Tibial nerve (tissue), 4 donors: Measurements from ENCODE around the gene NEK11. TPM values are rescaled to one million over a fixed set of nuclear protein-coding genes. Genes with fewer than 3 reads are reported as not detected.

Experiments
- DNase-seq, 2 donors: peaks; one replicate each; pipeline ENCODE4 v3.0.0-alpha.2; 2019; ENCODE audit warnings: low spot score in 2 of 2
- H3K27ac ChIP-seq, 4 donors: fragments of 200-600 bp; sonication (generic) in 3 of 4; one replicate each; pipeline ENCODE4 v1.5.1; 2017 to 2019; ENCODE audit warnings: mild to moderate bottlenecking in 1 of 4
- H3K27me3 ChIP-seq, 2 donors: fragments of 200-600 bp; sonication (generic) in 1 of 2; one replicate each; pipeline versions ENCODE4 v1.5.1 to v1.6.0; 2017 to 2019
- H3K36me3 ChIP-seq, 3 donors: fragments of 200-600 bp; sonication (generic); one replicate each; pipeline ENCODE4 v1.5.1; 2018 to 2019
- H3K4me1 ChIP-seq, 4 donors: fragments of 200-600 bp; sonication (generic) in 3 of 4; one replicate each; pipeline ENCODE4 v1.5.1; 2017 to 2019
- H3K4me3 ChIP-seq, 4 donors: fragments of 200-600 bp; sonication (generic) in 3 of 4; one replicate each; pipeline ENCODE4 v1.5.1; 2017 to 2019; ENCODE audit warnings: mild to moderate bottlenecking in 1 of 4, moderate library complexity in 1 of 4
- H3K9me3 ChIP-seq, 4 donors: fragments of 200-600 bp; sonication (generic) in 3 of 4; one replicate each; pipeline ENCODE4 v1.5.1; 2017 to 2019
- CTCF ChIP-seq, 5 experiments: fragments of 200-600 bp in 3 of 5; fragments of 450-650 bp in 2 of 5; sonication (generic) in 3 of 5; IDR thresholded peaks; one replicate each; pipeline ENCODE4 v1.5.1; 2016 to 2019; ENCODE audit warnings: antibody characterized with exemption in 5 of 5, mild to moderate bottlenecking in 3 of 5, moderate library complexity in 2 of 5
- EP300 ChIP-seq, 2 donors: sonication (generic); formaldehyde crosslinking; IDR thresholded peaks; one replicate each; pipeline ENCODE4 v1.6.1; 2017; ENCODE audit warnings: antibody characterized with exemption in 2 of 2, mild to moderate bottlenecking in 1 of 2
- POLR2A ChIP-seq, 2 donors: fragments of 450-650 bp; IDR thresholded peaks; one replicate each; pipeline ENCODE4 v1.6.1; 2017; ENCODE audit warnings: antibody characterized with exemption in 2 of 2, mild to moderate bottlenecking in 2 of 2, moderate library complexity in 2 of 2
- WGBS, 2 donors: methylation state at CpG; one replicate each; pipeline ENCODE4 v1.1.5; 2018; 5-methylcytosine and 5-hydroxymethylcytosine counted together
- total RNA-seq, 4 donors: library from RNA; depleted of rRNA; stranded (reverse); fragments of >200 nt; gene quantifications; one replicate each; pipeline ENCODE4 v1.1.0, GENCODE V29; 2016

The NEK11 gene
- total RNA-seq, 4 donors from 2014 or later, result 7.0 to 32.8 (median 15.3) TPM

GRCh38 chr3:131238496-131238895 is 211.8 kb downstream of the NEK11 start:
- no peak for DNase-seq
- no peaks in the 10 kb centered on the region for H3K4me1 ChIP-seq
- no peaks in the 10 kb centered on the region for H3K36me3 ChIP-seq
- H3K4me3 ChIP-seq, result no peak overlapping the region
- no peak overlapping the region for H3K27ac ChIP-seq
- H3K27me3 ChIP-seq, result no peaks in the 10 kb centered on the region
- H3K9me3 ChIP-seq, result no peaks in the 10 kb centered on the region
- WGBS, 2 donors, result 71 to 93% methylated on average over 2 of the region's 2 CpGs
- TF ChIP-seq EP300 (IDR thresholded peaks at IDR 0.05) (no peak), CTCF (IDR thresholded peaks at IDR 0.05) (no peak), POLR2A (IDR thresholded peaks at IDR 0.05) (no peak)

- H3K36me3 ChIP-seq, result peaks cover 0 to 3% (median 0%) of the 10 kb centered on the region in 3 donors
- H3K4me1 ChIP-seq, result no peaks in the 10 kb centered on the region
- no peak overlapping the region for H3K4me3 ChIP-seq
- no peak for DNase-seq
- H3K27ac ChIP-seq, result no peak overlapping the region
- TF ChIP-seq POLR2A (IDR thresholded peaks at IDR 0.05) (no peak), EP300 (IDR thresholded peaks at IDR 0.05) (no peak), CTCF (IDR thresholded peaks at IDR 0.05) (no peak)
- H3K27me3 ChIP-seq, result no peaks in the 10 kb centered on the region
- H3K9me3 ChIP-seq, result no peaks in the 10 kb centered on the region
- 88 to 89% methylated on average over 3 of the region's 3 CpGs for WGBS, 2 donors
Measured at GRCh38 chr3:131239267-131239666, 212.6 kb downstream of the NEK11 start.

GRCh38 chr3:131242201-131242600 is 215.5 kb downstream of the NEK11 start:
- Histone ChIP-seq H3K36me3 (peaks cover 0 to 8% (median 0%) of the 10 kb centered on the region in 3 donors), H3K4me1 (no peaks in the 10 kb centered on the region), H3K9me3 (no peaks in the 10 kb centered on the region), H3K27ac (peak overlapping the region in 2 of 4 donors; percentile 43 to 71), H3K27me3 (no peaks in the 10 kb centered on the region), H3K4me3 (no peak overlapping the region)
- TF ChIP-seq POLR2A (IDR thresholded peaks at IDR 0.05), result no peak
- peak in 3 of 5 experiments; percentile 28 to 42 (median 40) for TF ChIP-seq CTCF (IDR thresholded peaks at IDR 0.05)
- TF ChIP-seq EP300 (IDR thresholded peaks at IDR 0.05), result no peak
- no peak for DNase-seq
- WGBS, 2 donors, result 38 to 41% methylated on average over 3 of the region's 3 CpGs

GRCh38 chr3:131250466-131250865 is 223.8 kb downstream of the NEK11 start:
- H3K4me3 ChIP-seq, result no peak overlapping the region
- 93 to 97% methylated on average over 2 of the region's 2 CpGs for WGBS, 2 donors
- H3K27ac ChIP-seq, result no peak overlapping the region
- H3K9me3 ChIP-seq, result peaks cover 0 to 5% (median 0%) of the 10 kb centered on the region in 4 donors
- DNase-seq, result no peak
- peaks cover 0 to 10% (median 0%) of the 10 kb centered on the region in 3 donors for H3K36me3 ChIP-seq
- H3K4me1 ChIP-seq, result no peaks in the 10 kb centered on the region
- TF ChIP-seq CTCF (IDR thresholded peaks at IDR 0.05) (no peak), POLR2A (IDR thresholded peaks at IDR 0.05) (no peak), EP300 (IDR thresholded peaks at IDR 0.05) (no peak)
- H3K27me3 ChIP-seq, result no peaks in the 10 kb centered on the region

GRCh38 chr3:131260525-131260924 is 233.8 kb downstream of the NEK11 start:
- Histone ChIP-seq H3K4me1 (no peaks in the 10 kb centered on the region), H3K27me3 (no peaks in the 10 kb centered on the region), H3K4me3 (no peak overlapping the region), H3K27ac (no peak overlapping the region), H3K36me3 (peaks cover 0 to 24% (median 0%) of the 10 kb centered on the region in 3 donors), H3K9me3 (peaks cover 0 to 31% (median 0%) of the 10 kb centered on the region in 4 donors)
- TF ChIP-seq POLR2A (IDR thresholded peaks at IDR 0.05) (no peak), CTCF (IDR thresholded peaks at IDR 0.05) (no peak), EP300 (IDR thresholded peaks at IDR 0.05) (no peak)
- 76 to 82% methylated on average over 3 of the region's 3 CpGs for WGBS, 2 donors
- DNase-seq, result no peak
